Stimulated activated CD4-positive, alpha-beta T cell treated with anti-CD3 and anti-CD28 coated beads, Interleukin-4, amount 100 ng/mL, for 48 hours (primary cell): ENCODE data around the gene TET1.
"Not testable (repeated sequence)": the region's sequence is repeated elsewhere in the genome, so short reads cannot be mapped to it uniquely, and the experiment has no call there.

Source experiments
- DNase-seq, 2 donors: peaks; one replicate each; pipeline ENCODE4 v3.0.0-alpha.2; 2020; ENCODE audit warnings: low read depth in 2 of 2

The TET1 gene

GRCh38 chr10:68560186-68560942 is at the start of gene TET1:
TSS of gene TET1 (plus strand) at chr10:68560337. CDS start at chr10:68572339, 12,002 bp downstream.
- DNase-seq = no peak

GRCh38 chr10:68516216-68516615 is 43.9 kb upstream of the TET1 start:
- not testable (repeated sequence) for DNase-seq

- DNase-seq = no peak
These were observed 43.4 kb upstream of the TET1 start for GRCh38 chr10:68516766-68517165.

- DNase-seq = no peak
These were observed 42.9 kb upstream of the TET1 start for GRCh38 chr10:68517188-68517587.

- not testable (repeated sequence) for DNase-seq
These were observed 41.5 kb upstream of the TET1 start for GRCh38 chr10:68518609-68519008.

GRCh38 chr10:68525490-68526038 is 34.6 kb upstream of the TET1 start:
- not testable (repeated sequence) for DNase-seq

- peak; percentile 1 to 3 for DNase-seq
These were observed 33.4 kb upstream of the TET1 start for GRCh38 chr10:68526634-68527307.

- DNase-seq = no peak
These were observed 23.2 kb upstream of the TET1 start for GRCh38 chr10:68536973-68537372.

- no peak for DNase-seq
These were observed 22.3 kb upstream of the TET1 start for GRCh38 chr10:68537796-68538195.

- no peak for DNase-seq
These were observed 16.9 kb upstream of the TET1 start for GRCh38 chr10:68543004-68543918.

- peak in 1 of 2 donors; percentile 22 for DNase-seq
These were observed 9.3 kb upstream of the TET1 start for GRCh38 chr10:68550747-68551411.

GRCh38 chr10:68553138-68553537 is 7.0 kb upstream of the TET1 start:
- no peak for DNase-seq

GRCh38 chr10:68553599-68553998 is 6.5 kb upstream of the TET1 start:
- no peak for DNase-seq

- no peak for DNase-seq
These were observed 1.7 kb upstream of the TET1 start for GRCh38 chr10:68558478-68558877.

- DNase-seq = no peak
These were observed 886 bp upstream of the TET1 start for GRCh38 chr10:68559251-68559650.

GRCh38 chr10:68559841-68560185 is 324 bp upstream of the TET1 start:
- DNase-seq = no peak

- no peak for DNase-seq
These were observed 1.1 kb downstream of the TET1 start for GRCh38 chr10:68560943-68561864.

- no peak for DNase-seq
These were observed 1.9 kb downstream of the TET1 start for GRCh38 chr10:68561865-68562649.
